A204.1 (cell line): ENCODE data around the gene RASGEF1C.
"Not testable (repeated sequence)": the region's sequence is repeated elsewhere in the genome, so short reads cannot be mapped to it uniquely, and the experiment has no call there.

Experiments used
- FAIRE-seq: peaks from 2 replicates; lab custom pipeline; 2012; peaks lifted over from hg19 to GRCh38; lab: Jason Lieb, UNC

The RASGEF1C gene

DNA sequence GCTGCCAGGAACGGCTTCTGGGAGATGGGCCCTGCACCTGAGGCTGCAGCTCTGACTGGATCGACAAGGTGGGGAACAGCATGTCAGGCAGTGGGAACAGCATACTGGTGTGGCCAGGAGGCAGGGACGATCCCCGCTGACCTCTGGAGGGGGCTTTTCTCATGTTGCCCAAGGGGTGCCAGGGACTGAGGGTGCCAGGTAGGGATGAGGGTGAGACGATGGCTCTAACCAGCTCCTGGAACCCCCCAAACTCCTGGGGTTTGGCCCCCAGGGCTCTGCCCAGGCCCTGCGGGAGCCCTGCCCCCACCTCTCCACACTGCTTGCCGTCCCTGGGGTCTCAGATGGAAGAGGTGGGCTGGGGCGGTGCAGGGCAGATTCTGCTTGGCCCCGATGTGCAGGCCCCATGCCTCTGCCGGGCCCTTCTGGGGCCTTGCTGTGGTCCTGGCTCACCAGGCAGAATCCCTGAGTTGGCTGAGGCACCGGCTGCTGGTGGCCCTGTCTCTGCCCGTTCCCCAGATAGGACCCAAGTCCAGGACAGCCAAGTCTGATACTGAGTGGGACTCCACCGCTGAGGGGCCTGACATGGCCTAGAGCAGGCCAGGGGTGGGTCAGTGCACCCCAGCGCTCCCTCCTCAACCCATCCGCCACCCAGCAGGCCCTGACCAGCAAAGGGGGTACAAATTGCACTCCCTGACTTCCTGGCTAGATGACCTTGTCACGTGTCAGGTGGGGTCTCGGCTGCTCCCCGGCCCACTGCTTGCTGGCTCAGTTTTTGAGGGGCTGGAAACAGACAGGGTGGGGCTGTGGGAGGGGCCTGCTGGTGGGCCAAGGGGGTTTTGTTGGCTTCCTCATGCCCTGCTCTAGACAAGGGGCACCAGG lies 109.0 kb downstream of the RASGEF1C start:
- FAIRE-seq = no peak

GRCh38 chr5:180098991-180099732 lies 109.8 kb downstream of the RASGEF1C start:
- no peak for FAIRE-seq

- FAIRE-seq = no peak
These were observed 110.5 kb downstream of the RASGEF1C start for GRCh38 chr5:180098526-180098925.

GRCh38 chr5:180097926-180098325 lies 111.1 kb downstream of the RASGEF1C start:
- no peak for FAIRE-seq

- no peak for FAIRE-seq
These were observed 111.7 kb downstream of the RASGEF1C start for GRCh38 chr5:180097163-180097894.

- no peak for FAIRE-seq
These were observed 112.4 kb downstream of the RASGEF1C start for GRCh38 chr5:180096616-180097015.

GRCh38 chr5:180095545-180095944 lies 113.5 kb downstream of the RASGEF1C start:
- FAIRE-seq = no peak

DNA sequence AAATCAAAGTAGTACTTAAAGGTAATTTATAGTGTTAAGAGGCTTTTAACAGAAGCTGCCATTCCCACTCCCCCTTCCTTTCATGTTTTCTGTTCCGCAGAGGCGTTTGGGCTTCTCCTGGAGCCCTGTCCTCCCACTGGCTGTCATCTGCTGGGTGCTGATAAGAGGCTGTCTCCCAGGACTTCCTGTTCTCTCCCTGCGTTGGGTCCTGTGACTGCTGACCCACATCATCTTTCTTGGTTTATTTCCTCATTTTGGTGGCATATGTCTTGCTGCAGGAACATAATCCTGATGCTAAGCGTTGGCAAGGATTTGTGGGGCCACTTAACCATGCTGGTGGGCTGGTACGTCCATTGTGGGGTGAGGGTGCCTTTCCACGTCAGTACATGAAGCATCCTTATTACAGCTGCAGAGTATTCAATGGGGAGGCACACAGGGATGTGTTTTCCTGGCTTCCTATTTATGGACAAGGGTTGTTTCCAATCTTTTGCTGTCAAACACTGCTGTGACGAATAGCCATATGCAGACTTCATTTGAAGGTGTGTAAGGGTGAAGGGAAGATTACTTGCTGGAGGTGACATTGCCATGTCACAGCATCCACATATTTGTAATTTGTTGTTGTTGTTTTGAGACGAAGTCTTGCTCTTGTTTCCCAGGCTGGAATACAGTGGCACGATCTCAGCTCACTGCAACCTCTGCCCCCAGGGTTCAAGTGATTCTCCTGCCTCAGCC lies 115.2 kb downstream of the RASGEF1C start:
- FAIRE-seq = no peak

DNA sequence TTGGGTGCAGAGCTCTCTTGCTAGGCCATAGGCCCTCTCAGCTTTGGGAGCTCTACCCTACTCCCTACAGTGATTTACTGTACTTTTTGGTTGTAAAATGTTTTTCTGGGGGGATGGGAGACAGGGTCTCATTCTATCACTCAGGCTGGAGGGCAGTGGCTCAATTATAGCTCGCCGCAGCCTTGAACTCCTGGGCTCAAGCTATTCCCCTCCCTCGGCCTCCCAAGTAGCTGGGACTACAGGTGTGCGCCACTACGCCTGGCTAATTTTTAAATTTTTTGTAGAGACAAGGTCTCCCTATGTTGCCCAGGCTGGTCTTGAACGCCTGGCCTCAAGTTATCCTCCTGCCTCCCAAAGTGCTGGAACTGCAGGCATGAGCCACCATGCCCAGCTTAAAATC lies 115.8 kb downstream of the RASGEF1C start:
- FAIRE-seq = no peak

DNA sequence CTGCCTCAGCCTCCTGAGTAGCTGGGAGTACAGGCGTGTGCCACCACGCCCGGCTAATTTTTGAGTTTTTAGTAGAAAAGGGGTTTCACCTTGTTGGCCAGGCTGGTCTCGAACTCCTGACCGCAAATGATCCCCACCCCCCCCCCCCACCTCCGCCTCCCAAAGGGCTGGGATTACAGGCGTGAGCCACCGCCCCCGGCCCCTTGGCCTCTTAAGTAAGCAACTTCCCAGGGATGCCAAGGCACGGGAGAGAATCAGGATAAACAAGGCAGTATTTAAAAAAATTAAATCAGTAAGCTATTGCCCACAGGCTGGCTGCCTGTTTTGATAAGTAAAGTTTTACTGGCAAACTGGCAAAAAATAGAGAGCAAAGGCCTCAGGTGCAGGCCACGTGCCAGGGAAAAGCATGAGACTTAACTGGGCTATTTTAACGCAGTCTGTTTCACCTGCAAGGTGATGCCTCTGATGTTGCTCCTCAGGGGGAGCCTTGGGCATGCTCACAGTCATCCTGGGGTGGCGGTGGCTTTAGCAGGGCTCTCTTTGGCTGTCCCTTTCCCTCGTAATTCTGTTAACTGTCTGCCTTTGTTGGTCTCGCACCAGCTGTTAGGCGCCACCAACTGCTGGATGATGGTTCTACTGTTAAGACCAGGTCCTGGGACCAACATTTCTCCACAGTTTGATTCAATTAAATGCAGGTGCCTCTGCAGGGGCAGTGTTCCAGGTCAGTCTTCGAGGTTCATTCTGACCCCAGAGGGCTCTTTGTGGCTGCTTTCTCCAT lies 118.1 kb downstream of the RASGEF1C start:
- FAIRE-seq = no peak

DNA sequence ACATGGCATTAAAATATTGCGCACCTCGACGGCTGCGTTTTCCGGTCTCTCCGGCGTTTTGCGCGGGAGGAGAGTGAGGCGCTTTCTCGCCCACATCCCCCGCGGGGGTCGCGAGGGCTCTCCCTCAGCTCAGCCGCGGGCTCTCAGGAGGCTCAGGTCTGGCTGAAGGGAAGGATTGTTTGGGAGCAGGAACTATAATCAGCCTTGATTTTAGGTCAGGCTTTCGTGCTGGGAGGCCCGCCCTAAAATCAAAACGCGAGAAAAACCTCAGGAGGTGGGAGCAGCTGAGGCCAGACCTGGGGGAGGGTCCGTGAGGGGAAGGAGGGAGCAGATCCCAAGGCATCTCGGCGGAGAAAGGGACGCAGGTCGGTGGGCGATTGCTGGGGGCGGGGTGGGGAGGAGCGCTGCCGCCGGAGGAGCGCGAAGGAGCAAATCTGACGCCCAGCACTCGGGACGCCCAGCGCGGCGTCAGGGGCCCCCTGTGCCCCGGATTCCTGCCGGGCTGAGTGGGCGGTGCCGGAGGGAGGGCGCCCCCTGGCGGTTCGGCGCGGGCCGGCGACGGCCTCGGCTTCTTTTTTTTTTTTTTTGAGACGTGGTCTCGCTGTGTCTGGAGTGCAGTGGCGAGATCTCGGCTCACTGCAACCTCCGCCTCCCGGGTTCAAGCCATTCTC lies 118.8 kb downstream of the RASGEF1C start:
- no peak for FAIRE-seq

DNA sequence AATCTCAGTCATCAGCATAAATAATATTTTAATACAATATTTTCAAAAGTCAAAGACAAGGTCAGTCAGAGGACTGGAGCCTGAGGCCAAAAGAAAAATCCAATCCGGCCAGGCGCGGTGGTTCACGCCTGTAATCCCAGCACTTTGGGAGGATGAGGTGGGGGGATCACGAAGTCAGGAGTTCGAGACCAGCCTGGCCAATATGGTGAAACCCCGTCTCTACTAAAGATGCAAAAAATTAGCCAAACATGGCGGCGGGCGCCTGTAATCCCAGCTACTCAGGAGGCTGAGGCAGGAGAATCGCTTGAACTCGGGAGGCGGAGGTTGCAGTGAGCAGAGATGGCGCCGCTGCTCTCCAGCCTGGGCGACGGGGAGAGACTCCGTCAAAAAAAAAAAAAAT lies 119.4 kb downstream of the RASGEF1C start:
- not testable (repeated sequence) for FAIRE-seq

DNA sequence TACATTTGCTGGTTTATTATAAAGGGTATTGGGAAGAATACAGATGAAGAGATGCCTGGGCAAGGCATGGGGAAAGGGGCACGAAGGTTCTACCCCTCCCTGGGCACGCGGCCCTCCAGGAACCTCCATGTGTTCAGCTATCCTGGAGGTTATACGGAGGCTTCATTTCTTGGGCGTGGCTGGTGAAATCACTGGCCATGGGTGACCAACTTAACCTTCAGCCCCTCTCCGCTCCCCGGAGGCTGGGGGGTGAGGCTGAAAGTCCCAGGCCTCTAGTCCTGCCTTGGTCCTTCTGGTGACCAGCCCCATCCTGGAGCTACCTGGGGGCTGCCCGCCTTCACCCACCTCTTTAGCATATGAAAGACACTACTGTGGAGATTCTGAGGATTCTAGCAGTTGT lies 120.5 kb downstream of the RASGEF1C start:
- no peak for FAIRE-seq

DNA sequence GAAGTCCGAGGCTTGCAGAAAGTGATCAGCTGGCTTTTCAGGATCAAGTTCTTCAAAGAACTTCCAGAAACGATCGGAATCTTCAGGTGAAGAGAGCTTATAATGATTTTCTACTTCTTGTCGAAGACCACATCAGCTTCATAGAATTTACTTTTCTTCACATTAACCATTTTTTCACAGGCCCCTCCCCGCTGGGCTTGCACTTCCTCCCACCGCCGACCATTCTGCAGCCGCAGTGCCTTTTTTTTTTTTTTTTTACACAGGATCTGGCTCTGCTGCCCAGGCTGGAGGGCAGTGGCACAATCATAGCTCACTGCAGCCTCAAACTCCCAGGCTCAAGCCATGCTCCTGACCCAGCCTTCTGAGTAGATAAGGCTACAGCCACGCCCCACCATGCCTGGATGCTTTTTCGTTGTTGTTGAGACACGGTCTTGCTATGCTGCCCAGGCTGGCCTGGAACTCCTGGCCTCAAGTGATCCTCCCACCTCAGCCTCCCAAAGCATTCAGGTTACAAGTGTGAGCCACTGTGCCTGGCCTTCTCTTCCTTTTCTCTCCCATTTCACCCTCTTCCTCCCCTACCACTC lies 122.1 kb downstream of the RASGEF1C start:
- no peak for FAIRE-seq

GRCh38 chr5:180085837-180086236 lies 123.2 kb downstream of the RASGEF1C start:
- FAIRE-seq = no peak

DNA sequence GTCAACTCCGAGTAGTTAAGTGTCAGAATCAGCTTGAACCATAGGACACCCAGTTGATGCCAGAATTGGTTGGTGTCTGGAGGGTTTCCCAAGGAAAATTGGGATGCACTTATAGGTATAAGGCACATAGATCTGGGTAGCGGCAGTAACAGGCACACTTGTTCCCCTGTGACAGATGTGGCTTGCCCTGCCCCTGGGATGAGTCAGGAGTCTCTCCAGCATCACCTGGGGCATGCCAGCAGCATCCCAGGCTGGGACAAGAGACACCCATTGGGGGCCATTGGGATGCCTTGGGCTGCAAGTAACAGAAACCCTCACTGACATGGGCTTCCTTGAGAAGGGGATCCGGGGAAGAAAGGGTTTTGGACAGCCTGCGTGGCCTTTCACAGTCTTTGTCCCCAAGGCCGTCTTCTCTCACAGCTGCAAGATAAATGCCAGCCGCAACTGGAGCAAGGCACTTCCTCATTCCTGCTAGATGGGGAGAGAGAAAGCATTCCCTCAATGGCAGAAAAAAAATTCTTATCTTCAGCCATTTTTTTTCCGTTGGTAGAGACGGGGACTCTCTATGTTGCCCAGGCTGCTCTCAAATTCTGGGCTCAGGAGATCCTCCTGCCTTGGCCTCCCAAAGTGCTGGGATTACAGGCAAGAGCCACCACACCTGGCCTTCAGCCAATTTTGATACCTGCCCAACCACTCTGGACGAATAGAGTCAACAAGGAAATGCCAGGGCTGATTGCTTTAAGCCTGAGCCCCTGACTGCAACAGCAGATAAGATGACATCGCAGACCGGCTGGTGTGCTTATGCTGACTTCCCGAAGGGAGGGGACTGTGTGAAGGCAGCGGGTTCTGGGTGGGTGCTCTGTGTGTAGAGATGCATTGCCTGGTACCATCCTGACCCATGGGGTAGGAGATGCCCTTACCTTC lies 124.1 kb downstream of the RASGEF1C start:
- no peak for FAIRE-seq

DNA sequence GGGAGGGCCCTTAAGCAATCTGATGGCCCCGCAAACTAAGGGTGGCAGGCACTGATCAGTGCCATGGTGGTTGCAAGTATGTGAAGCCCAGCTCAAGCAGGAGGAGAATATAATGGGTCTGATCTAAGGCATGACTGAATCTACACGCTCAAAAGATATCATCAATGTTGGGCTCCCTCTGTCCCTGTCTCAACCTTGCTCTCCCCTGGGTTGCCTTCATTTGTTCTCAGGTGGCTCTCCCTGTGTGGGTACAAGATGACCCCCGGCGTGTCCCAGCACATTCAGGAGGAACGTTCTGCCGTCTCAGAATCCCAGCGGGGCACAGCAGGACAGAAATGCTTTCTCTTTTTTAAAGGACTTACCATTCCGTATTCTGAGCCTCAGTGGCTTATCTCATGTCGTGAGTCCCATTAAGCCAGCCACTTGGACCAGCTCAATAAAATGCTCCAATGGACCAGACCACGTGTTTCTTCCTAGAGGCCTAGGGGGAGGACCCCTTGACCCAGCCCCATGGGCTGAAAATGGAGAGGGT lies 125.4 kb downstream of the RASGEF1C start:
- FAIRE-seq = no peak

- no peak for FAIRE-seq
These were observed 126.2 kb downstream of the RASGEF1C start for GRCh38 chr5:180082633-180083420.
